ENCODE measurements around the gene FHIT.

GRCh38 chr3:59788801-59789200, 1462.5 kb downstream of the FHIT start:
- TF ChIP-seq CTCF (IDR thresholded peaks at IDR 0.05), result no peak
- TF ChIP-seq POLR2AphosphoS5 (IDR thresholded peaks at IDR 0.05), result no peak
- no peak for TF ChIP-seq POLR2A (IDR thresholded peaks at IDR 0.05)
- TF ChIP-seq EP300 (IDR thresholded peaks at IDR 0.05; ENCODE audit: low read depth), result no peak

Measured in transverse colon (tissue), 4 donors.